ENCODE results near the gene TACC3. TPM values are rescaled to one million over a fixed set of nuclear protein-coding genes. Genes with fewer than 3 reads are reported as not detected.

TACC3 gene
- polyA plus RNA-seq, 1 of the 3 experiments (the other 2 are of a cell fraction): 49.5 TPM

GRCh38 chr4:1675136-1675801 lies 46.1 kb upstream of the TACC3 start:
- POLR2A ChIA-PET: no interaction called here

GRCh38 chr4:1675802-1676137 lies 45.6 kb upstream of the TACC3 start:
- Histone ChIP-seq H3F3A (replicated peaks; ENCODE audit: insufficient read depth) (no peaks in the 10 kb centered on the region), H3K9ac (no peak overlapping the region), H2AFZ (ENCODE audit: low read depth) (no peak overlapping the region), H3K9me3 (no peaks in the 10 kb centered on the region), H3K36me3 (replicated peaks in 1 of 2; ENCODE audit: control insufficient read depth in 1 of 2, insufficient read depth in 2 of 2, low read length in 1 of 2) (no peaks in the 10 kb centered on the region), H3K4me2 (no peak overlapping the region), H3K4me3 (ENCODE audit: low read depth in 2 of 2, low read length in 1 of 2) (no peak overlapping the region), H3K27me3 (ENCODE audit: insufficient read depth) (no peaks in the 10 kb centered on the region), H3K9me2 (no peaks in the 10 kb centered on the region), H3K4me1 (ENCODE audit: control insufficient read depth in 1 of 2, insufficient read depth in 2 of 2, low read depth in 1 of 2, low read length in 1 of 2) (peaks cover 0 to 2% of the 10 kb centered on the region in 2 experiments; a peak in 1 of 4 replicates), H4K20me1 (ENCODE audit: insufficient read depth) (no peaks in the 10 kb centered on the region), H3K27ac (ENCODE audit: low read depth in 2 of 2, low read length in 1 of 2) (no peak overlapping the region), H3K79me2 (ENCODE audit: insufficient read depth) (no peaks in the 10 kb centered on the region)
- ChIA-PET CTCF (interaction anchor here (1.2 kb wide), 1 partner anchor 54 kb away, joined by 3 read pairs; no protein-coding TSS in a partner anchor), POLR2A (no interaction called here)
- WGBS (ENCODE audit: low lambda C conversion rate): 76% methylated on average over 10 of the region's 10 CpGs
- DNase-seq: no peak
- TF ChIP-seq GATA2 (CRISPR knock-in tag; IDR thresholded peaks at IDR 0.05) (no peak), TEAD4 (IDR thresholded peaks at IDR 0.05; ENCODE audit: borderline replicate concordance, insufficient read depth) (no peak), RCOR1 (IDR thresholded peaks at IDR 0.05; ENCODE audit: low read length) (no peak), RFX5 (IDR thresholded peaks at IDR 0.05; ENCODE audit: low read length) (no peak), FOXJ3 (CRISPR knock-in tag; IDR thresholded peaks at IDR 0.05) (no peak), USF1 (IDR thresholded peaks at IDR 0.05; ENCODE audit: borderline replicate concordance, low read depth) (no peak), ELF1 (IDR thresholded peaks at IDR 0.05) (no peak), SIN3A (IDR thresholded peaks at IDR 0.05; ENCODE audit: borderline replicate concordance, low read depth, low read length) (no peak), USF2 (IDR thresholded peaks at IDR 0.05; ENCODE audit: borderline replicate concordance, low read depth, low read length) (no peak), IRF3 (IDR thresholded peaks at IDR 0.05; ENCODE audit: low read depth, low read length) (no peak), FOSL2 (IDR thresholded peaks at IDR 0.05; ENCODE audit: borderline replicate concordance, low read depth) (no peak), TAF1 (IDR thresholded peaks at IDR 0.05; ENCODE audit: borderline replicate concordance, low read depth, low read length) (no peak), NFIC (IDR thresholded peaks at IDR 0.05; ENCODE audit: borderline replicate concordance) (no peak), REST (IDR thresholded peaks at IDR 0.05; ENCODE audit: low read depth, low read length) (no peak), POLR2AphosphoS5 (IDR thresholded peaks at IDR 0.05; ENCODE audit: low read depth, low read length) (no peak)

More at GRCh38 chr4:1675136-1675801, 46.1 kb upstream of the TACC3 start:
- Histone ChIP-seq H3K27me3 (ENCODE audit: insufficient read depth) (no peaks in the 10 kb centered on the region), H3K4me1 (ENCODE audit: control insufficient read depth in 1 of 2, insufficient read depth in 2 of 2, low read depth in 1 of 2, low read length in 1 of 2) (peaks cover 0 to 2% of the 10 kb centered on the region in 2 experiments; a peak in 1 of 4 replicates), H3K9me2 (no peaks in the 10 kb centered on the region), H2AFZ (ENCODE audit: low read depth) (no peak overlapping the region), H3K36me3 (replicated peaks in 1 of 2; ENCODE audit: control insufficient read depth in 1 of 2, insufficient read depth in 2 of 2, low read length in 1 of 2) (no peaks in the 10 kb centered on the region), H3K4me2 (no peak overlapping the region), H3K9me3 (no peaks in the 10 kb centered on the region), H3K27ac (ENCODE audit: low read depth in 2 of 2, low read length in 1 of 2) (no peak overlapping the region), H3F3A (replicated peaks; ENCODE audit: insufficient read depth) (no peaks in the 10 kb centered on the region), H3K79me2 (ENCODE audit: insufficient read depth) (no peaks in the 10 kb centered on the region), H4K20me1 (ENCODE audit: insufficient read depth) (no peaks in the 10 kb centered on the region), H3K4me3 (ENCODE audit: low read depth in 2 of 2, low read length in 1 of 2) (no peak overlapping the region), H3K9ac (no peak overlapping the region)
- CTCF ChIA-PET: interaction anchor here (1.2 kb wide), 1 partner anchor 55 kb away, joined by 3 read pairs; no protein-coding TSS in a partner anchor
- WGBS (ENCODE audit: low lambda C conversion rate): 95% methylated on average over 15 of the region's 19 CpGs
- TF ChIP-seq TEAD4 (IDR thresholded peaks at IDR 0.05; ENCODE audit: borderline replicate concordance, insufficient read depth): no peak
- TF ChIP-seq EZH2phosphoT487 (IDR thresholded peaks at IDR 0.05; ENCODE audit: borderline replicate concordance, low read depth): no peak
- no peak for DNase-seq

Data from SK-N-SH (cell line).